Measurements from ENCODE around the gene PARD6B. TPM values are rescaled to one million over a fixed set of nuclear protein-coding genes. Genes with fewer than 3 reads are reported as not detected.

Gene PARD6B
- total RNA-seq, 1 donor from 2014 or later, result 0.97 TPM

- no peaks in the 10 kb centered on the region for H3K36me3 Mint-ChIP-seq (ENCODE audit: unreplicated experiment)
- no peaks in the 10 kb centered on the region for H3K27me3 Mint-ChIP-seq (ENCODE audit: unreplicated experiment)
- no peaks in the 10 kb centered on the region for H3K9me3 Mint-ChIP-seq (ENCODE audit: unreplicated experiment)
- peaks cover 12% of the 10 kb centered on the region for H3K4me1 Mint-ChIP-seq (ENCODE audit: unreplicated experiment)
- TF ChIP-seq CTCF (IDR thresholded peaks at IDR 0.05), result no peak
- no peak overlapping the region for H3K4me3 Mint-ChIP-seq (ENCODE audit: unreplicated experiment)
- no peak overlapping the region for H3K27ac Mint-ChIP-seq (ENCODE audit: unreplicated experiment)
- no peak for DNase-seq (ENCODE audit: extremely low spot score, unreplicated experiment)
Observed at GRCh38 chr20:50787181-50787580, 55.8 kb downstream of the PARD6B start.

- Mint-ChIP-seq H3K27me3 (ENCODE audit: unreplicated experiment) (no peaks in the 10 kb centered on the region), H3K4me1 (ENCODE audit: unreplicated experiment) (peaks cover 12% of the 10 kb centered on the region), H3K4me3 (ENCODE audit: unreplicated experiment) (no peak overlapping the region), H3K27ac (ENCODE audit: unreplicated experiment) (no peak overlapping the region), H3K36me3 (ENCODE audit: unreplicated experiment) (no peaks in the 10 kb centered on the region), H3K9me3 (ENCODE audit: unreplicated experiment) (no peaks in the 10 kb centered on the region)
- TF ChIP-seq CTCF (IDR thresholded peaks at IDR 0.05), result peak; percentile 33
- no peak for DNase-seq (ENCODE audit: extremely low spot score, unreplicated experiment)
Observed at GRCh38 chr20:50788045-50788991, 56.9 kb downstream of the PARD6B start.

GRCh38 chr20:50789968-50790650 lies 58.7 kb downstream of the PARD6B start:
- no peak for TF ChIP-seq CTCF (IDR thresholded peaks at IDR 0.05)
- H3K27me3 Mint-ChIP-seq (ENCODE audit: unreplicated experiment), result no peaks in the 10 kb centered on the region

GRCh38 chr20:50790651-50791277 lies 59.4 kb downstream of the PARD6B start:
- peak; percentile 88 for TF ChIP-seq CTCF (IDR thresholded peaks at IDR 0.05)
- H3K27me3 Mint-ChIP-seq (ENCODE audit: unreplicated experiment), result no peaks in the 10 kb centered on the region

More at GRCh38 chr20:50789968-50790650, 58.7 kb downstream of the PARD6B start:
- H3K4me3 Mint-ChIP-seq (ENCODE audit: unreplicated experiment), result no peak overlapping the region
- no peaks in the 10 kb centered on the region for H3K36me3 Mint-ChIP-seq (ENCODE audit: unreplicated experiment)
- DNase-seq (ENCODE audit: extremely low spot score, unreplicated experiment), result no peak
- H3K4me1 Mint-ChIP-seq (ENCODE audit: unreplicated experiment), result peaks cover 12% of the 10 kb centered on the region
- H3K9me3 Mint-ChIP-seq (ENCODE audit: unreplicated experiment), result no peaks in the 10 kb centered on the region
- H3K27ac Mint-ChIP-seq (ENCODE audit: unreplicated experiment), result peak overlapping the region; percentile 95

More at GRCh38 chr20:50790651-50791277, 59.4 kb downstream of the PARD6B start:
- peaks cover 16% of the 10 kb centered on the region for H3K4me1 Mint-ChIP-seq (ENCODE audit: unreplicated experiment)
- peak overlapping the region; percentile 95 for H3K27ac Mint-ChIP-seq (ENCODE audit: unreplicated experiment)
- no peaks in the 10 kb centered on the region for H3K9me3 Mint-ChIP-seq (ENCODE audit: unreplicated experiment)
- peak; percentile 96 for DNase-seq (ENCODE audit: extremely low spot score, unreplicated experiment)
- H3K36me3 Mint-ChIP-seq (ENCODE audit: unreplicated experiment), result no peaks in the 10 kb centered on the region
- H3K4me3 Mint-ChIP-seq (ENCODE audit: unreplicated experiment), result peak overlapping the region; percentile 18

Data from osteocyte (in vitro differentiated cells).